HepG2 (cell line): ENCODE results near the gene TTYH1. TPM values are rescaled to one million over a fixed set of nuclear protein-coding genes. Genes with fewer than 3 reads are reported as not detected.

Source experiments
- ATRX ChIP-seq: sonication (generic); formaldehyde crosslinking; IDR thresholded peaks from 2 replicates; pipeline ENCODE4 v1.4.0; 2020; ENCODE audit warnings: missing genetic modification reagents, borderline replicate concordance
- CAMTA2 ChIP-seq: sonication (generic); formaldehyde crosslinking; IDR thresholded peaks from 2 replicates; pipeline ENCODE4 v1.4.0; 2020; ENCODE audit warnings: mild to moderate bottlenecking, missing genetic modification reagents, borderline replicate concordance
- DPF2 ChIP-seq: sonication (generic); formaldehyde crosslinking; IDR thresholded peaks from 2 replicates; pipeline ENCODE4 v1.4.0; 2020; ENCODE audit warnings: mild to moderate bottlenecking, low read depth, missing genetic modification reagents, borderline replicate concordance
- HNRNPL ChIP-seq: fragments of 200-400 bp; formaldehyde crosslinking; IDR thresholded peaks from 2 replicates; pipeline ENCODE4 v1.6.1; 2017; ENCODE audit warnings: mild to moderate bottlenecking, low read depth, low read length
- IKZF1 ChIP-seq: fragments of 450-650 bp; IDR thresholded peaks from 2 replicates; pipeline ENCODE4 v1.7.1; 2016
- KAT8 ChIP-seq: IDR thresholded peaks from 2 replicates; pipeline ENCODE4 v1.6.1; 2016; ENCODE audit warnings: missing genetic modification reagents, missing compliant biosample characterization
- MAFF ChIP-seq: IDR thresholded peaks from 2 replicates; pipeline ENCODE4 v1.6.1; 2011; ENCODE audit warnings: low read depth, low read length, improper control_type of control experiment
- MED13 ChIP-seq: sonication (generic); formaldehyde crosslinking; IDR thresholded peaks from 2 replicates; pipeline ENCODE4 v1.5.0; 2020; ENCODE audit warnings: missing genetic modification reagents
- NFE2 ChIP-seq: sonication (generic); formaldehyde crosslinking; IDR thresholded peaks from 2 replicates; pipeline ENCODE4 v1.4.0; 2020; ENCODE audit warnings: missing genetic modification reagents
- NFIB ChIP-seq: sonication (generic); formaldehyde crosslinking; IDR thresholded peaks from 2 replicates; pipeline ENCODE4 v1.9.0; 2021; ENCODE audit warnings: missing genetic modification reagents, mild to moderate bottlenecking, borderline replicate concordance
- SKIL ChIP-seq: sonication (generic); formaldehyde crosslinking; IDR thresholded peaks from 2 replicates; pipeline ENCODE4 v1.8.0; 2022; ENCODE audit warnings: missing genetic modification reagents, mild to moderate bottlenecking, moderate library complexity, borderline replicate concordance
- ZBTB3 ChIP-seq: sonication (generic); formaldehyde crosslinking; IDR thresholded peaks from 2 replicates; pipeline ENCODE4 v1.4.0; 2020; ENCODE audit warnings: low read depth, mild to moderate bottlenecking, moderate library complexity, missing genetic modification reagents, borderline replicate concordance
- ZBTB49 ChIP-seq: sonication (generic); formaldehyde crosslinking; IDR thresholded peaks from 2 replicates; pipeline ENCODE4 v1.4.0; 2020; ENCODE audit warnings: missing genetic modification reagents, borderline replicate concordance
- ZMAT5 ChIP-seq: sonication (generic); formaldehyde crosslinking; IDR thresholded peaks from 2 replicates; pipeline ENCODE4 v1.5.0; 2020; ENCODE audit warnings: mild to moderate bottlenecking, low read depth, missing genetic modification reagents, borderline replicate concordance
- ZNF256 ChIP-seq: sonication (generic); formaldehyde crosslinking; conservative IDR thresholded peaks from 2 replicates; pipeline ENCODE4 v1.4.0; 2020; ENCODE audit warnings: missing genetic modification reagents
- ZNF34 ChIP-seq: sonication (generic); formaldehyde crosslinking; IDR thresholded peaks from 2 replicates; pipeline ENCODE4 v1.4.0; 2020; ENCODE audit warnings: mild to moderate bottlenecking, missing genetic modification reagents, borderline replicate concordance
- ZNF496 ChIP-seq: sonication (generic); formaldehyde crosslinking; IDR thresholded peaks from 2 replicates; pipeline ENCODE4 v1.8.1; 2023; ENCODE audit warnings: mild to moderate bottlenecking, moderate library complexity, missing genetic modification reagents; ENCODE audit not compliant: insufficient replicate concordance
- ZNF563 ChIP-seq: sonication (generic); formaldehyde crosslinking; IDR thresholded peaks from 2 replicates; pipeline ENCODE4 v1.8.0; 2022; ENCODE audit warnings: mild to moderate bottlenecking, moderate library complexity, missing genetic modification reagents
- ZNF577 ChIP-seq: sonication (generic); formaldehyde crosslinking; IDR thresholded peaks from 2 replicates; pipeline ENCODE4 v1.4.0; 2020; ENCODE audit warnings: mild to moderate bottlenecking, low read depth, missing genetic modification reagents, borderline replicate concordance
- ZNF800 ChIP-seq: sonication (generic); formaldehyde crosslinking; IDR thresholded peaks from 2 replicates; pipeline ENCODE4 v1.4.0; 2020; ENCODE audit warnings: missing genetic modification reagents
- polyA plus RNA-seq, 8 experiments: library from polyadenylated mRNA; depleted of rRNA in 3 of 8; stranded (reverse) in 7 of 8; unstranded in 1 of 8; fragments of >200 nt; fragmentation: Illumina TruSeq in 4 of 8; extraction: Trizol in 4 of 8; gene quantifications; 2 replicates each; pipeline versions ENCODE4 v1.2.1 to v1.2.3, GENCODE V29; 2011 to 2016; ENCODE audit warnings: low read depth in 4 of 8, missing spikeins in 1 of 8, mixed read lengths in 1 of 8; ENCODE audit not compliant: insufficient read depth in 1 of 8
- total RNA-seq, 5 experiments: library from RNA; depleted of rRNA; stranded (reverse); fragments of >200 nt; fragmentation: Illumina TruSeq; extraction: Trizol; gene quantifications; 2 replicates each; pipeline ENCODE4 v1.2.3, GENCODE V29; 2016; ENCODE audit warnings: low read depth in 1 of 5
- TF ChIP-seq, protein P1 (sequence below): sonication (generic); formaldehyde crosslinking; IDR thresholded peaks from 2 replicates; pipeline ENCODE4 v1.5.0; 2020; ENCODE audit warnings: missing genetic modification reagents

Gene TTYH1
- total and polyA plus RNA-seq, 2 of the 13 experiments (the other 11 are each of a cell fraction or from before 2014, with no cell fraction given): 6.9 to 19.9 TPM

- TF ChIP-seq HNRNPL (no peak), DPF2 (CRISPR knock-in tag) (no peak), ZNF496 (CRISPR knock-in tag) (no peak), KAT8 (CRISPR knock-in tag) (no peak), SKIL (no peak), NFIB (CRISPR knock-in tag) (no peak), ZMAT5 (no peak), ATRX (no peak), ZBTB3 (CRISPR knock-in tag) (no peak), ZBTB49 (CRISPR knock-in tag) (no peak), ZNF577 (CRISPR knock-in tag) (no peak), IKZF1 (no peak), NFE2 (CRISPR knock-in tag) (no peak), MAFF (no peak), MED13 (no peak), ZNF34 (CRISPR knock-in tag) (no peak), ZNF256 (CRISPR knock-in tag) (no peak), ZNF800 (CRISPR knock-in tag) (no peak; the same call in 1 of the 2 replicates), ZNF563 (CRISPR knock-in tag) (no peak), CAMTA2 (no peak)
- TF ChIP-seq, protein P1, sequence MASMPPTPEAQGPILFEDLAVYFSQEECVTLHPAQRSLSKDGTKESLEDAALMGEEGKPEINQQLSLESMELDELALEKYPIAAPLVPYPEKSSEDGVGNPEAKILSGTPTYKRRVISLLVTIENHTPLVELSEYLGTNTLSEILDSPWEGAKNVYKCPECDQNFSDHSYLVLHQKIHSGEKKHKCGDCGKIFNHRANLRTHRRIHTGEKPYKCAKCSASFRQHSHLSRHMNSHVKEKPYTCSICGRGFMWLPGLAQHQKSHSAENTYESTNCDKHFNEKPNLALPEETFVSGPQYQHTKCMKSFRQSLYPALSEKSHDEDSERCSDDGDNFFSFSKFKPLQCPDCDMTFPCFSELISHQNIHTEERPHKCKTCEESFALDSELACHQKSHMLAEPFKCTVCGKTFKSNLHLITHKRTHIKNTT (CRISPR knock-in tag): no peak
Measured at GRCh38 chr19:54463531-54464043, 48.3 kb downstream of the TTYH1 start, which contains the start of gene LENG9 (continued).
